Measurements from ENCODE around the gene ZNHIT6.

ZNHIT6 gene

GRCh38 chr1:85665932-85666331 lies 42.3 kb downstream of the ZNHIT6 start:
- Histone ChIP-seq H3K4me3 (ENCODE audit: insufficient read length, low read depth) (no peak overlapping the region), H3K9ac (ENCODE audit: insufficient read length, low read depth) (no peak overlapping the region), H3K9me3 (ENCODE audit: insufficient read depth, low read length) (no peaks in the 10 kb centered on the region), H3K36me3 (ENCODE audit: insufficient read depth, insufficient read length, low read length) (peaks cover 32% of the 10 kb centered on the region), H3K27me3 (ENCODE audit: insufficient read depth, insufficient read length) (no peaks in the 10 kb centered on the region), H3K4me1 (ENCODE audit: insufficient read depth, insufficient read length) (no peaks in the 10 kb centered on the region)
- TF ChIP-seq YY1 (IDR thresholded peaks at IDR 0.05; ENCODE audit: insufficient read depth, insufficient read length) = no peak
- TF ChIP-seq SUZ12 (IDR thresholded peaks at IDR 0.05; ENCODE audit: extremely low read depth, insufficient read depth, insufficient read length) = no peak
- TF ChIP-seq ZNF274 (IDR thresholded peaks at IDR 0.05; ENCODE audit: low read depth, low read length) = no peak
- DNase-seq (ENCODE audit: low read depth, low spot score) = no peak

- DNase-seq (ENCODE audit: low read depth, low spot score) = no peak
- no peaks in the 10 kb centered on the region for H3K27me3 ChIP-seq (ENCODE audit: insufficient read depth, insufficient read length)
- no peak for TF ChIP-seq YY1 (IDR thresholded peaks at IDR 0.05; ENCODE audit: insufficient read depth, insufficient read length)
- TF ChIP-seq ZNF274 (IDR thresholded peaks at IDR 0.05; ENCODE audit: low read depth, low read length) = no peak
- no peak for TF ChIP-seq SUZ12 (IDR thresholded peaks at IDR 0.05; ENCODE audit: extremely low read depth, insufficient read depth, insufficient read length)
- H3K4me1 ChIP-seq (ENCODE audit: insufficient read depth, insufficient read length) = no peaks in the 10 kb centered on the region
- H3K9ac ChIP-seq (ENCODE audit: insufficient read length, low read depth) = no peak overlapping the region
- no peak overlapping the region for H3K4me3 ChIP-seq (ENCODE audit: insufficient read length, low read depth)
- no peaks in the 10 kb centered on the region for H3K9me3 ChIP-seq (ENCODE audit: insufficient read depth, low read length)
- H3K36me3 ChIP-seq (ENCODE audit: insufficient read depth, insufficient read length, low read length) = peaks cover 16% of the 10 kb centered on the region
These were observed 44.9 kb downstream of the ZNHIT6 start for GRCh38 chr1:85663382-85663781.

- no peak for DNase-seq (ENCODE audit: low read depth, low spot score)
- TF ChIP-seq YY1 (IDR thresholded peaks at IDR 0.05; ENCODE audit: insufficient read depth, insufficient read length) (no peak), ZNF274 (IDR thresholded peaks at IDR 0.05; ENCODE audit: low read depth, low read length) (no peak), SUZ12 (IDR thresholded peaks at IDR 0.05; ENCODE audit: extremely low read depth, insufficient read depth, insufficient read length) (no peak)
- Histone ChIP-seq H3K9ac (ENCODE audit: insufficient read length, low read depth) (no peak overlapping the region), H3K4me3 (ENCODE audit: insufficient read length, low read depth) (no peak overlapping the region), H3K9me3 (ENCODE audit: insufficient read depth, low read length) (no peaks in the 10 kb centered on the region), H3K27me3 (ENCODE audit: insufficient read depth, insufficient read length) (no peaks in the 10 kb centered on the region), H3K4me1 (ENCODE audit: insufficient read depth, insufficient read length) (no peaks in the 10 kb centered on the region), H3K36me3 (ENCODE audit: insufficient read depth, insufficient read length, low read length) (peaks cover 13% of the 10 kb centered on the region)
These were observed 46.5 kb downstream of the ZNHIT6 start for GRCh38 chr1:85661767-85662166.

DNA sequence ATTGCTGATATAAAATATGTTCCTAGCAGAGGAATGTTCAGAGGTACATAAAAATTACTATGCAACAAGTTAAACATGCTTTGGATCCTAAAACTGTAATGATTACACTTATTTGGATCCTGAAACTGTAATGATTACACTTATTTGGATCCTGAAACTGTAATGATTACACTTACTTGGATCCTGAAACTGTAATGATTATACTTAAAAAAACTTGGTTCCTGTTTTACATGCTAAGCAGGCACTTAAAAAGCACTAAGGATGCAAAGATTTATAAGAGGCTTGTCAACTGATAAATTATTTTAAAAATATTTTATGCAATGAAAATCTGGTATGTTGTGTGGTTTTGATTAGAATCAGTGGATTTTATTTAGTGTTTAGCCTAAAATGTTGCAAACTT lies 47.7 kb downstream of the ZNHIT6 start:
- no peak for DNase-seq (ENCODE audit: low read depth, low spot score)
- TF ChIP-seq ZNF274 (IDR thresholded peaks at IDR 0.05; ENCODE audit: low read depth, low read length) = no peak
- no peak for TF ChIP-seq YY1 (IDR thresholded peaks at IDR 0.05; ENCODE audit: insufficient read depth, insufficient read length)
- TF ChIP-seq SUZ12 (IDR thresholded peaks at IDR 0.05; ENCODE audit: extremely low read depth, insufficient read depth, insufficient read length) = no peak
- Histone ChIP-seq H3K9me3 (ENCODE audit: insufficient read depth, low read length) (no peaks in the 10 kb centered on the region), H3K9ac (ENCODE audit: insufficient read length, low read depth) (no peak overlapping the region), H3K4me1 (ENCODE audit: insufficient read depth, insufficient read length) (no peaks in the 10 kb centered on the region), H3K4me3 (ENCODE audit: insufficient read length, low read depth) (no peak overlapping the region), H3K36me3 (ENCODE audit: insufficient read depth, insufficient read length, low read length) (peaks cover 16% of the 10 kb centered on the region), H3K27me3 (ENCODE audit: insufficient read depth, insufficient read length) (no peaks in the 10 kb centered on the region)

- H3K4me1 ChIP-seq (ENCODE audit: insufficient read depth, insufficient read length) = no peaks in the 10 kb centered on the region
- H3K4me3 ChIP-seq (ENCODE audit: insufficient read length, low read depth) = no peak overlapping the region
- TF ChIP-seq ZNF274 (IDR thresholded peaks at IDR 0.05; ENCODE audit: low read depth, low read length) (no peak), SUZ12 (IDR thresholded peaks at IDR 0.05; ENCODE audit: extremely low read depth, insufficient read depth, insufficient read length) (no peak), YY1 (IDR thresholded peaks at IDR 0.05; ENCODE audit: insufficient read depth, insufficient read length) (no peak)
- H3K36me3 ChIP-seq (ENCODE audit: insufficient read depth, insufficient read length, low read length) = peaks cover 13% of the 10 kb centered on the region
- no peaks in the 10 kb centered on the region for H3K9me3 ChIP-seq (ENCODE audit: insufficient read depth, low read length)
- H3K9ac ChIP-seq (ENCODE audit: insufficient read length, low read depth) = no peak overlapping the region
- H3K27me3 ChIP-seq (ENCODE audit: insufficient read depth, insufficient read length) = no peaks in the 10 kb centered on the region
- no peak for DNase-seq (ENCODE audit: low read depth, low spot score)
These were observed 49.1 kb downstream of the ZNHIT6 start for GRCh38 chr1:85659174-85659573.

GRCh38 chr1:85656948-85657347 lies 51.3 kb downstream of the ZNHIT6 start:
- Histone ChIP-seq H3K9ac (ENCODE audit: insufficient read length, low read depth) (no peak overlapping the region), H3K36me3 (ENCODE audit: insufficient read depth, insufficient read length, low read length) (peaks cover 35% of the 10 kb centered on the region), H3K4me3 (ENCODE audit: insufficient read length, low read depth) (no peak overlapping the region), H3K4me1 (ENCODE audit: insufficient read depth, insufficient read length) (no peaks in the 10 kb centered on the region), H3K27me3 (ENCODE audit: insufficient read depth, insufficient read length) (no peaks in the 10 kb centered on the region), H3K9me3 (ENCODE audit: insufficient read depth, low read length) (no peaks in the 10 kb centered on the region)
- no peak for DNase-seq (ENCODE audit: low read depth, low spot score)
- no peak for TF ChIP-seq SUZ12 (IDR thresholded peaks at IDR 0.05; ENCODE audit: extremely low read depth, insufficient read depth, insufficient read length)
- TF ChIP-seq YY1 (IDR thresholded peaks at IDR 0.05; ENCODE audit: insufficient read depth, insufficient read length) = no peak
- TF ChIP-seq ZNF274 (IDR thresholded peaks at IDR 0.05; ENCODE audit: low read depth, low read length) = no peak

GRCh38 chr1:85656256-85656655 lies 52.0 kb downstream of the ZNHIT6 start:
- Histone ChIP-seq H3K36me3 (ENCODE audit: insufficient read depth, insufficient read length, low read length) (peaks cover 39% of the 10 kb centered on the region), H3K27me3 (ENCODE audit: insufficient read depth, insufficient read length) (no peaks in the 10 kb centered on the region), H3K9me3 (ENCODE audit: insufficient read depth, low read length) (no peaks in the 10 kb centered on the region), H3K4me1 (ENCODE audit: insufficient read depth, insufficient read length) (no peaks in the 10 kb centered on the region), H3K9ac (ENCODE audit: insufficient read length, low read depth) (no peak overlapping the region), H3K4me3 (ENCODE audit: insufficient read length, low read depth) (no peak overlapping the region)
- no peak for DNase-seq (ENCODE audit: low read depth, low spot score)
- TF ChIP-seq SUZ12 (IDR thresholded peaks at IDR 0.05; ENCODE audit: extremely low read depth, insufficient read depth, insufficient read length) (no peak), YY1 (IDR thresholded peaks at IDR 0.05; ENCODE audit: insufficient read depth, insufficient read length) (no peak), ZNF274 (IDR thresholded peaks at IDR 0.05; ENCODE audit: low read depth, low read length) (no peak)

All from NT2/D1 (cell line).